ENCODE data around the gene ENGASE. TPM values are rescaled to one million over a fixed set of nuclear protein-coding genes. Genes with fewer than 3 reads are reported as not detected.
"Not testable (repeated sequence)": the region's sequence is repeated elsewhere in the genome, so short reads cannot be mapped to it uniquely, and the experiment has no call there.

ENGASE gene
- total RNA-seq, 2 experiments from 2014 or later: 42.5 to 43.4 TPM

- DNase-seq: no peak
- Mint-ChIP-seq H3K4me3 (no peak overlapping the region), H3K36me3 (peaks cover 2% of the 10 kb centered on the region), H3K27ac (no peak overlapping the region), H3K4me1 (ENCODE audit: low read depth) (peaks cover 4% of the 10 kb centered on the region), H3K27me3 (peaks cover 11% of the 10 kb centered on the region), H3K9me3 (peaks cover 5% of the 10 kb centered on the region)
- ChIA-PET POLR2A (no interaction called here), CTCF (interaction anchor here (1.6 to 1.7 kb wide), 3 partner anchors 17 to 331 kb away, joined by 3 to 6 read pairs (median 5); no protein-coding TSS in a partner anchor)
- intact Hi-C loops (cut with micrococcal nuclease): no loop called here
Measured at GRCh38 chr17:79062691-79063090, 11.9 kb upstream of the ENGASE start.

- Mint-ChIP-seq H3K4me3 (no peak overlapping the region), H3K27ac (no peak overlapping the region), H3K36me3 (no peaks in the 10 kb centered on the region), H3K27me3 (peaks cover 3% of the 10 kb centered on the region), H3K4me1 (ENCODE audit: low read depth) (peaks cover 4% of the 10 kb centered on the region), H3K9me3 (no peaks in the 10 kb centered on the region)
- intact Hi-C loops (cut with micrococcal nuclease): no loop called here
- DNase-seq: no peak
- POLR2A ChIA-PET: no interaction called here
- CTCF ChIA-PET: interaction anchor here (1.3 to 2.3 kb wide), 4 partner anchors 10 to 328 kb away, joined by 8 to 29 read pairs (median 14); partner anchors contain the start of gene ENGASE
Measured at GRCh38 chr17:79064026-79064425, 10.6 kb upstream of the ENGASE start.

GRCh38 chr17:79065105-79065670 lies 9.4 kb upstream of the ENGASE start:
- POLR2A ChIA-PET: interaction anchor here (1.4 kb wide), 1 partner anchor 9 kb away, joined by 4 read pairs; the partner anchor contains the start of gene ENGASE
- H3K27ac Mint-ChIP-seq: no peak overlapping the region

GRCh38 chr17:79066963-79067362 lies 7.7 kb upstream of the ENGASE start:
- no peak for DNase-seq
- intact Hi-C loops (cut with micrococcal nuclease): loop anchor here (1.0 kb wide), 1 partner anchor 46 kb away; no protein-coding TSS in a partner anchor
- ChIA-PET CTCF (interaction anchor here (1.0 to 2.9 kb wide), 5 partner anchors 15 to 325 kb away, joined by 4 to 21 read pairs (median 8); no protein-coding TSS in a partner anchor), POLR2A (no interaction called here)
- no peak overlapping the region for H3K4me3 Mint-ChIP-seq
- no peaks in the 10 kb centered on the region for H3K27me3 Mint-ChIP-seq
- H3K9me3 Mint-ChIP-seq: no peaks in the 10 kb centered on the region
- no peak overlapping the region for H3K27ac Mint-ChIP-seq
- no peaks in the 10 kb centered on the region for H3K36me3 Mint-ChIP-seq
- peaks cover 4% of the 10 kb centered on the region for H3K4me1 Mint-ChIP-seq (ENCODE audit: low read depth)

More at GRCh38 chr17:79065105-79065670, 9.4 kb upstream of the ENGASE start:
- peaks cover 4% of the 10 kb centered on the region for H3K4me1 Mint-ChIP-seq (ENCODE audit: low read depth)
- intact Hi-C loops (cut with micrococcal nuclease): loop anchor here (1.0 kb wide), 2 partner anchors 17 to 326 kb away; no protein-coding TSS in a partner anchor
- H3K36me3 Mint-ChIP-seq: no peaks in the 10 kb centered on the region
- H3K4me3 Mint-ChIP-seq: peak overlapping the region; percentile 51
- H3K27me3 Mint-ChIP-seq: peaks cover 2% of the 10 kb centered on the region
- no peaks in the 10 kb centered on the region for H3K9me3 Mint-ChIP-seq
- CTCF ChIA-PET: interaction anchor here (0.7 to 2.3 kb wide), 11 partner anchors 9 to 335 kb away, joined by 3 to 29 read pairs (median 6); partner anchors contain the start of gene ENGASE
- peak; percentile 78 for DNase-seq

GRCh38 chr17:79070266-79070880 lies 4.3 kb upstream of the ENGASE start:
- Mint-ChIP-seq H3K9me3 (no peaks in the 10 kb centered on the region), H3K27ac (no peak overlapping the region), H3K27me3 (no peaks in the 10 kb centered on the region), H3K4me1 (ENCODE audit: low read depth) (peaks cover 5% of the 10 kb centered on the region), H3K36me3 (no peaks in the 10 kb centered on the region), H3K4me3 (no peak overlapping the region)
- ChIA-PET POLR2A (no interaction called here), CTCF (interaction anchor here (1.4 kb wide), 1 partner anchor 17 kb away, joined by 5 read pairs; no protein-coding TSS in a partner anchor)
- no peak for DNase-seq
- intact Hi-C loops (cut with micrococcal nuclease): no loop called here

- peaks cover 13% of the 10 kb centered on the region for H3K4me1 Mint-ChIP-seq (ENCODE audit: low read depth)
- H3K27ac Mint-ChIP-seq: no peak overlapping the region
- H3K36me3 Mint-ChIP-seq: no peaks in the 10 kb centered on the region
- ChIA-PET POLR2A (no interaction called here), CTCF (interaction anchor here (0.6 to 1.4 kb wide), 2 partner anchors 16 to 125 kb away, joined by 3 to 5 read pairs; no protein-coding TSS in a partner anchor)
- no peak for DNase-seq
- intact Hi-C loops (cut with micrococcal nuclease): no loop called here
- H3K9me3 Mint-ChIP-seq: no peaks in the 10 kb centered on the region
- H3K27me3 Mint-ChIP-seq: no peaks in the 10 kb centered on the region
- H3K4me3 Mint-ChIP-seq: no peak overlapping the region
Measured at GRCh38 chr17:79071161-79071740, 3.4 kb upstream of the ENGASE start.

- Mint-ChIP-seq H3K27me3 (no peaks in the 10 kb centered on the region), H3K36me3 (no peaks in the 10 kb centered on the region), H3K27ac (no peak overlapping the region), H3K4me1 (ENCODE audit: low read depth) (peaks cover 13% of the 10 kb centered on the region), H3K9me3 (no peaks in the 10 kb centered on the region), H3K4me3 (no peak overlapping the region)
- POLR2A ChIA-PET: no interaction called here
- CTCF ChIA-PET: interaction anchor here (1.1 to 2.0 kb wide), 4 partner anchors 10 to 328 kb away, joined by 3 to 10 read pairs (median 3); no protein-coding TSS in a partner anchor
- intact Hi-C loops (cut with micrococcal nuclease): no loop called here
- DNase-seq: no peak
Measured at GRCh38 chr17:79072544-79072943, 2.1 kb upstream of the ENGASE start.

- DNase-seq: no peak
- intact Hi-C loops (cut with micrococcal nuclease): no loop called here
- peaks cover 13% of the 10 kb centered on the region for H3K4me1 Mint-ChIP-seq (ENCODE audit: low read depth)
- ChIA-PET CTCF (interaction anchor here (1.0 to 2.0 kb wide), 6 partner anchors 8 to 328 kb away, joined by 3 to 19 read pairs (median 4); no protein-coding TSS in a partner anchor), POLR2A (no interaction called here)
- H3K36me3 Mint-ChIP-seq: no peaks in the 10 kb centered on the region
- H3K9me3 Mint-ChIP-seq: no peaks in the 10 kb centered on the region
- H3K27me3 Mint-ChIP-seq: no peaks in the 10 kb centered on the region
- no peak overlapping the region for H3K27ac Mint-ChIP-seq
- H3K4me3 Mint-ChIP-seq: no peak overlapping the region
Measured at GRCh38 chr17:79073016-79073705, 1.5 kb upstream of the ENGASE start.

GRCh38 chr17:79073706-79074088 lies 927 bp upstream of the ENGASE start:
- Mint-ChIP-seq H3K4me3 (no peak overlapping the region), H3K27me3 (no peaks in the 10 kb centered on the region), H3K36me3 (no peaks in the 10 kb centered on the region), H3K27ac (no peak overlapping the region), H3K4me1 (ENCODE audit: low read depth) (peaks cover 13% of the 10 kb centered on the region), H3K9me3 (no peaks in the 10 kb centered on the region)
- DNase-seq: no peak
- intact Hi-C loops (cut with micrococcal nuclease): no loop called here
- ChIA-PET CTCF (interaction anchor here (1.0 to 2.0 kb wide), 6 partner anchors 9 to 327 kb away, joined by 3 to 19 read pairs (median 4); no protein-coding TSS in a partner anchor), POLR2A (no interaction called here)

GRCh38 chr17:79074121-79074648 lies 439 bp upstream of the ENGASE start:
- not testable (repeated sequence) for H3K36me3 Mint-ChIP-seq
- peak overlapping the region; percentile 69 for H3K4me3 Mint-ChIP-seq
- POLR2A ChIA-PET: interaction anchor here (0.8 kb wide), 1 partner anchor 9 kb away, joined by 4 read pairs; no protein-coding TSS in a partner anchor

GRCh38 chr17:79075446-79075750 lies 774 bp downstream of the ENGASE start:
- peak overlapping the region; percentile 53 for H3K27ac Mint-ChIP-seq
- H3K4me1 Mint-ChIP-seq (ENCODE audit: low read depth): peaks cover 13% of the 10 kb centered on the region
- no peaks in the 10 kb centered on the region for H3K27me3 Mint-ChIP-seq
- POLR2A ChIA-PET: no interaction called here
- peak; percentile 41 for DNase-seq
- CTCF ChIA-PET: interaction anchor here (0.6 to 1.2 kb wide), 4 partner anchors 9 to 316 kb away, joined by 3 to 7 read pairs (median 3); no protein-coding TSS in a partner anchor
- no peaks in the 10 kb centered on the region for H3K9me3 Mint-ChIP-seq
- H3K4me3 Mint-ChIP-seq: peak overlapping the region; percentile 79
- H3K36me3 Mint-ChIP-seq: peaks cover 10% of the 10 kb centered on the region
- intact Hi-C loops (cut with micrococcal nuclease): no loop called here

More at GRCh38 chr17:79074121-79074648, 439 bp upstream of the ENGASE start:
- H3K4me1 Mint-ChIP-seq (ENCODE audit: low read depth): peaks cover 13% of the 10 kb centered on the region
- H3K27ac Mint-ChIP-seq; intact Hi-C loops (cut with micrococcal nuclease); H3K9me3 Mint-ChIP-seq; DNase-seq; H3K27me3 Mint-ChIP-seq: not testable (repeated sequence)
- CTCF ChIA-PET: interaction anchor here (0.8 to 2.0 kb wide), 6 partner anchors 8 to 318 kb away, joined by 3 to 19 read pairs (median 6); no protein-coding TSS in a partner anchor
